Esophagus muscularis mucosa (tissue), 4 donors: ENCODE measurements around the gene PRX. TPM values are rescaled to one million over a fixed set of nuclear protein-coding genes. Genes with fewer than 3 reads are reported as not detected.

Experiments
- DNase-seq: peaks from one replicate; pipeline ENCODE4 v3.0.0-alpha.2; 2017; ENCODE audit errors: extremely low spot score
- H3K27ac ChIP-seq, 4 donors: fragments of 200-600 bp; sonication (generic); replicated peaks in 1 of 4; 1 replicate in 3 of 4; 2 replicates in 1 of 4; pipeline ENCODE4 v1.5.1; 2016 to 2019; ENCODE audit warnings: mild to moderate bottlenecking in 1 of 4
- H3K27me3 ChIP-seq, 4 donors: fragments of 200-600 bp; sonication (generic); one replicate each; pipeline versions ENCODE4 v1.5.1 to v1.6.0; 2016 to 2019
- H3K36me3 ChIP-seq, 4 donors: fragments of 200-600 bp; sonication (generic); one replicate each; pipeline ENCODE4 v1.5.1; 2016 to 2019
- H3K4me1 ChIP-seq, 4 donors: fragments of 200-600 bp; sonication (generic); one replicate each; pipeline ENCODE4 v1.5.1; 2016 to 2019
- H3K4me3 ChIP-seq, 4 donors: fragments of 200-600 bp; sonication (generic); 1 replicate in 2 of 4; 2 replicates in 2 of 4; pipeline ENCODE4 v1.5.1; 2016 to 2019; ENCODE audit warnings: mild to moderate bottlenecking in 4 of 4, moderate library complexity in 1 of 4
- H3K9me3 ChIP-seq, 4 donors: fragments of 200-600 bp; sonication (generic); 1 replicate in 3 of 4; 2 replicates in 1 of 4; pipeline ENCODE4 v1.5.1; 2016 to 2019
- CTCF ChIP-seq, 3 experiments: fragments of 200-600 bp in 2 of 3; fragments of 450-650 bp in 1 of 3; sonication (generic) in 2 of 3; IDR thresholded peaks; one replicate each; pipeline ENCODE4 v1.5.1; 2017 to 2019; ENCODE audit warnings: antibody characterized with exemption in 3 of 3, mild to moderate bottlenecking in 2 of 3, moderate library complexity in 1 of 3
- EP300 ChIP-seq: sonication (generic); formaldehyde crosslinking; IDR thresholded peaks from one replicate; pipeline ENCODE4 v1.6.1; 2017; ENCODE audit warnings: antibody characterized with exemption
- POLR2A ChIP-seq: fragments of 450-650 bp; IDR thresholded peaks from one replicate; pipeline ENCODE4 v1.6.1; 2017; ENCODE audit warnings: antibody characterized with exemption, moderate library complexity, mild to moderate bottlenecking, low read depth
- POLR2AphosphoS5 ChIP-seq, 2 donors: sonication (generic); formaldehyde crosslinking; IDR thresholded peaks; one replicate each; pipeline ENCODE4 v1.6.1; 2017; ENCODE audit warnings: antibody characterized with exemption in 2 of 2
- WGBS: methylation state at CpG from one replicate; pipeline ENCODE4 v1.1.5; 2018; 5-methylcytosine and 5-hydroxymethylcytosine counted together
- intact Hi-C: fragments of 100-400 bp; cut with DNase I; formaldehyde crosslinking; loops from one replicate; pipeline ENCODE4 v1.15.1; 2023
- total RNA-seq, 4 donors: library from RNA; depleted of rRNA; stranded (reverse); fragments of >200 nt; gene quantifications; one replicate each; pipeline versions ENCODE4 v1.1.0 to v1.2.1, GENCODE V29; 2016

The PRX gene
- total RNA-seq, 4 donors from 2014 or later = 5.8 to 12.4 (median 8.8) TPM

GRCh38 chr19:40419066-40419612, 6.0 kb upstream of the PRX start:
- H3K27me3 ChIP-seq = no peaks in the 10 kb centered on the region
- H3K9me3 ChIP-seq = no peaks in the 10 kb centered on the region
- 77% methylated on average over 4 of the region's 5 CpGs for WGBS
- peaks cover 42 to 68% (median 52%) of the 10 kb centered on the region in 4 donors for H3K4me1 ChIP-seq
- H3K27ac ChIP-seq = peak overlapping the region in 1 of 4 donors; percentile 2
- H3K4me3 ChIP-seq = no peak overlapping the region
- no peak for DNase-seq
- intact Hi-C loops = no loop called here
- TF ChIP-seq EP300 (no peak), POLR2AphosphoS5 (IDR thresholded peaks at IDR 0.05) (no peak), POLR2A (no peak), CTCF (IDR thresholded peaks at IDR 0.05) (no peak)
- H3K36me3 ChIP-seq = peaks cover 10 to 20% (median 13%) of the 10 kb centered on the region in 4 donors

GRCh38 chr19:40418040-40418439, 4.9 kb upstream of the PRX start:
- intact Hi-C loops = no loop called here
- H3K27ac ChIP-seq = peak overlapping the region; percentile 64 to 71 (median 70)
- WGBS = 92% methylated on average over 3 of the region's 3 CpGs
- no peak overlapping the region for H3K4me3 ChIP-seq
- H3K36me3 ChIP-seq = peaks cover 7 to 13% (median 9%) of the 10 kb centered on the region in 4 donors
- H3K4me1 ChIP-seq = peaks cover 42 to 57% (median 49%) of the 10 kb centered on the region in 4 donors
- TF ChIP-seq POLR2A (no peak), CTCF (IDR thresholded peaks at IDR 0.05) (no peak), EP300 (no peak), POLR2AphosphoS5 (IDR thresholded peaks at IDR 0.05) (no peak)
- DNase-seq = no peak
- no peaks in the 10 kb centered on the region for H3K27me3 ChIP-seq
- H3K9me3 ChIP-seq = no peaks in the 10 kb centered on the region

- intact Hi-C loops = no loop called here
- H3K36me3 ChIP-seq = peaks cover 3 to 9% (median 5%) of the 10 kb centered on the region in 4 donors
- peaks cover 42 to 55% (median 48%) of the 10 kb centered on the region in 4 donors for H3K4me1 ChIP-seq
- H3K27me3 ChIP-seq = no peaks in the 10 kb centered on the region
- 77% methylated on average over 4 of the region's 4 CpGs for WGBS
- peak overlapping the region; percentile 64 to 71 (median 70) for H3K27ac ChIP-seq
- no peak for DNase-seq
- TF ChIP-seq EP300 = no peak
- no peak for TF ChIP-seq CTCF (IDR thresholded peaks at IDR 0.05)
- no peak for TF ChIP-seq POLR2A
- no peak for TF ChIP-seq POLR2AphosphoS5 (IDR thresholded peaks at IDR 0.05)
- H3K4me3 ChIP-seq = no peak overlapping the region
- no peaks in the 10 kb centered on the region for H3K9me3 ChIP-seq
Measured at GRCh38 chr19:40417643-40417981, 4.4 kb upstream of the PRX start.

- Histone ChIP-seq H3K9me3 (no peaks in the 10 kb centered on the region), H3K27ac (peak overlapping the region; percentile 64 to 71 (median 70)), H3K4me3 (no peak overlapping the region), H3K27me3 (no peaks in the 10 kb centered on the region), H3K4me1 (peaks cover 42 to 55% (median 48%) of the 10 kb centered on the region in 4 donors), H3K36me3 (peaks cover 0 to 3% (median under 1%) of the 10 kb centered on the region in 4 donors)
- 56% methylated on average over 13 of the region's 16 CpGs for WGBS
- intact Hi-C loops = no loop called here
- no peak for DNase-seq
- TF ChIP-seq POLR2A = no peak
- peak; percentile 77 to 84 for TF ChIP-seq POLR2AphosphoS5 (IDR thresholded peaks at IDR 0.05)
Measured at GRCh38 chr19:40416918-40417642, 3.9 kb upstream of the PRX start.

GRCh38 chr19:40415768-40416167, 2.6 kb upstream of the PRX start:
- 98% methylated on average over 2 of the region's 2 CpGs for WGBS
- Histone ChIP-seq H3K4me1 (peaks cover 47 to 58% (median 52%) of the 10 kb centered on the region in 4 donors), H3K4me3 (no peak overlapping the region), H3K27ac (no peak overlapping the region), H3K36me3 (no peaks in the 10 kb centered on the region), H3K27me3 (no peaks in the 10 kb centered on the region), H3K9me3 (no peaks in the 10 kb centered on the region)
- intact Hi-C loops = no loop called here
- TF ChIP-seq POLR2A (no peak), CTCF (IDR thresholded peaks at IDR 0.05) (no peak), POLR2AphosphoS5 (IDR thresholded peaks at IDR 0.05) (no peak), EP300 (no peak)
- no peak for DNase-seq
